ENCODE data around the gene OXA1L.
A peak's percentile ranks its signal among the peaks of the same experiment; 100 is the strongest.

Gene OXA1L

DNA sequence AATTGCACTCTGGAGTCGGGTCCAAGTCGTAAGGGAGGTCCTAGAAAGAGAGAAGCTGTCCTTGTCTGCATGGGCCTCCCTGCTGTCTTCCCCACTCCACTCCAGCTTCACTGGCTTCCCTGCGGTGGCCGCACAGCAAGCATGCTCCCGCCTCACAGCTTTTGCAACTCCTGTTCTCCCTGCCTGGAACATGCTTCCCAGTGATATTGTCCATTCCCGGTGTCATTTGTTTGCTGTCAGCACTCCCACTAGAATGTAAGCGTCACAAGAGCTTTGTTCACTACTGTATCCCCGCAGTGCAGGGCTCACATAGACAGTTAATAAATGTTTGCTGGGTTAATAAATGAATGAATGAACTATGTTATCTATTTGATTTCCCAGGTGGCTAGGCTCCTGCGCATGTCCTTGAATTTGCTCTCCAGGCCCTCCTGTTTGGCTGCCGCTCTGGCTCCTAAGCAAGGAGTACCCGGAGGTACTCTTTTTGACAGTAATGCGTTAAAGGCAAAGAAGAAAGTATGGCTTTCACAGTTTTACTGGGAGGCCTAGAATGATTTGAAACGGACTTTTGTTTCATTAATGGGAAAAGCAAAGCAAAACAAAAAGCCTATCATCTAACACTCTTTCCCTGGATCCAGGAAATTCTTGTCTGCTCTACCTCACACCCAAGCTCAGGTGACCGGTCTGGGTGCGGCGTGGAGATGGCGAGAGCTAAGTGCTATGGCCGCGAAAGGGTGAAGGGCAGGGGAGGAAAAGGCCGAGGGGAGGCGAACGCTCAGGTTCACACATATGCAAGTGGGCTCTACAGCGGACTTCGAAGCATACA lies 54.9 kb downstream of the OXA1L start:
- ChIA-PET CTCF (interaction anchor here (0.6 to 1.2 kb wide), 7 partner anchors 13 to 251 kb away, joined by 3 to 10 read pairs (median 3); no protein-coding TSS in a partner anchor), POLR2A (interaction anchor here (0.9 to 1.7 kb wide), 4 partner anchors 9 to 97 kb away, joined by 3 to 6 read pairs (median 5); partner anchors contain the start of genes MRPL52, OXA1L and RBM23)
- TF ChIP-seq L3MBTL2 (conservative IDR thresholded peaks at IDR 0.05) (peak; percentile 84), FOXA1 (IDR thresholded peaks at IDR 0.05) (no peak), HDGF (IDR thresholded peaks at IDR 0.05; ENCODE audit: borderline replicate concordance) (no peak), FOXM1 (IDR thresholded peaks at IDR 0.05; ENCODE audit: borderline replicate concordance) (no peak)
- peak; percentile 28 for DNase-seq (ENCODE audit: extremely low spot score)

DNA sequence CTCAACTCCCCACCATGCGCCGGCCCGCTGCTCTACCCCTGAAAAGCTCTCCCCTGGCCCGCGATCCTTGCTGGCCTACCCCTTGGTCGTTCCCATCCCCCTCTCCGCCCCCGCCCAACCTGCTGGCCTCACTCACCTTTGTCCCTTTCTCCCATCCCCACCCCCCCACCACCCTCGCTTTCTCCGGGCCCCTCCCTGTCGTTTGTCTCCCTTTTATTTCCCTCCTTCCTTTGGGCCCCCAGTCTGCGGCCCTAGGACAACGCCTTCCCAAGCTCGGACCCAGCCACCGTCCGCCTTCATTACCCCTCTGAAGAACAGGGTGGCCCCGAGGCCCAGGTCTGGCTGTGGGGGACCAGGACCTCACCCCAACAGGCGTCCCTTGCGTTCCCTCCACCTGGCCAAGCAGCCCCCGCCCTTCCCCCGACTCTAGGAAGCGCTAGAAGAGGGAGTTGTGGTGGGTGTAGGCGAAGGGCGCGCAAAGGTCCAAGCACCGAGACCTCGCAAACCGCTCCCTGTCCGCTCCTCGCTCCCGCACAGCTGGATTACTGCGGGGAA lies 55.6 kb downstream of the OXA1L start:
- no peak for DNase-seq (ENCODE audit: extremely low spot score)
- TF ChIP-seq BHLHE40 (IDR thresholded peaks at IDR 0.05; ENCODE audit: borderline replicate concordance) (no peak), CTBP1 (IDR thresholded peaks at IDR 0.05; ENCODE audit: borderline replicate concordance) (no peak), SUZ12 (IDR thresholded peaks at IDR 0.05) (no peak), NFRKB (IDR thresholded peaks at IDR 0.05) (no peak), ARNT (IDR thresholded peaks at IDR 0.05) (no peak), ZNF384 (IDR thresholded peaks at IDR 0.05) (no peak), FOXM1 (IDR thresholded peaks at IDR 0.05; ENCODE audit: borderline replicate concordance) (no peak)
- ChIA-PET CTCF (interaction anchor here (0.6 to 3.3 kb wide), 12 partner anchors 8 to 1296 kb away, joined by 3 to 62 read pairs (median 3); partner anchors contain the start of genes HAUS4 and SALL2), POLR2A (interaction anchor here (1.1 to 1.8 kb wide), 8 partner anchors 8 to 262 kb away, joined by 3 to 10 read pairs (median 6); partner anchors contain the start of genes LRP10, MRPL52 and OXA1L)

Measured in HEK293T (cell line).